HG03565 (cell line): Measurements from ENCODE around the gene MANF.

Experiments used
- ATAC-seq: cut with Tn5 transposase; IDR thresholded peaks from one replicate; pipeline ENCODE4 v1.9.1; 2021; ENCODE audit warnings: mild to moderate bottlenecking, moderate library complexity; ENCODE audit not compliant: unreplicated experiment

Gene MANF

DNA sequence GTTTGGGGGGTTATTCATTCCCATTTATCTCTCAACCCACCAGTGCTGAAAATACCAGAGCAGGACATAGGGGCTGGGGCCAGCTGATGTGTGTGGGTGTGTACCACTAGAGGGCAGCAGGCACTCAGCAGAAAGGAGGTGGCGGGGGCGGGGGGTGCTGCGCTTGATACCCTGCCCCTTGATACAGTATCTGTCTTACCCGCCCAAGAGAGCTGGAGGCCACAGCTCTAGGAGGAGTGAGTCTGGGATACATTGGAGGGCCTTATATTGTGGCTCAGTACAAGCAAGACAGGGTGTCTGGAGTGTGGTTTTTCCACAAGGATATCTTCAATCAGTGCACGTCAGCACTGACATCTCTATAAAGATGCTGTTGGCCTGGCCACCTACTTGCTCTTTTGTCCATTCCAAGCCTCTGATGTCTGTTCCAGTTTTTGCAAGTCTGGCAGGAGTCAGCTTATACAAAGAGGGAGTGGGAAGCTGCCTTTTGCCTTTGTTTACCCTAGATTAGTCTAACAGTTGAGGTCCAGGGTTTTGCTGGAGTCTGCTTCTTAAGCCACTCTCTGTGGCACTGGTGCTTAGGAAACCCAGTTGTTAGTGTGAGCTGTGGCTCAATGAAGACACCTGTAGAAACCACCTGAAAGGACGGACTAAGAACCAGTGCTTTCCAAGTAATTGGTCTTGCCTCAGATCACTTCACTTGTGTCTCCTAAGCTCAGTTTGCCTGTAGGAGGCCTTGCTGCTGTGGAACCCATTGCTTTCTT lies 4.5 kb downstream of the MANF start:
- no peak for ATAC-seq

DNA sequence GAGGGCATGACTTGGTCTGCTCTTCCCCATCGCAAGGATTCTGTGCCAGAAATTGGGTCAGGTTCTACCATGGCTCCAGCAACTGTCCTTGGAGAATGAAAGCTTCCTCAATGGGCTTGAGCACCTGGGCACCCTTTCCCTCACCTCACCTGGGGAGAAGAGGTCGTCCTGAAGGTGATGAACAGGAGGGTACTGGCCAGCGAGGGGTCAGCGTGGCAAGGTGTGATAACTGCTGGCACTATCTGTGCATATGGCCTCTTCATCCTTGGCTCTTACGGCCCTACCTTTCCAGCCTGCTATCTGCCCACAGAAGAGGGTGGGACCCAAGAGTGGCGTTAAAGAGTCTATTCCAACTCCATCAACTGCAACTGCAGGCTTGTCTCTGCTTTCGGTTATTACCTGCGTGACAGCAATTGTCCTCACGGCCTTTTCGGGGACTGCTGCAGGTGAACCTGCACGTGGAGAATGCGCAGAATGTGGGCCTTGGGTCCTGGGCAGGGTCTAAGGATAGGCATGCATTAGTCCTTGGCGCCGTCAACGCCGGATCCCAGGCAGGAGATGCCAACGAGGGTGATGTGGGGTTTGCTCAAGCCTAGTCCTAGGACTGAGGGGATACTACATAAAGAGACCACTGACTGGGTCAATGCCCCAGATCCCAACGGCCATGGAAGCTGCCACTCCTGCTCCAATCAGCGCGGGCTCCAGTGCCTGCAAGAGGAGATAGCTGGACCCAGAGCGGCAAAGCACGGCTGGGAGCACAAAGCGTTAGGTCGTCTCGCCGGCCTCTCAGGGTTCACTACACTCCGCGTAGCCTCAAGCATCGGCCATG lies 5.4 kb downstream of the MANF start:
- ATAC-seq, result no peak

DNA sequence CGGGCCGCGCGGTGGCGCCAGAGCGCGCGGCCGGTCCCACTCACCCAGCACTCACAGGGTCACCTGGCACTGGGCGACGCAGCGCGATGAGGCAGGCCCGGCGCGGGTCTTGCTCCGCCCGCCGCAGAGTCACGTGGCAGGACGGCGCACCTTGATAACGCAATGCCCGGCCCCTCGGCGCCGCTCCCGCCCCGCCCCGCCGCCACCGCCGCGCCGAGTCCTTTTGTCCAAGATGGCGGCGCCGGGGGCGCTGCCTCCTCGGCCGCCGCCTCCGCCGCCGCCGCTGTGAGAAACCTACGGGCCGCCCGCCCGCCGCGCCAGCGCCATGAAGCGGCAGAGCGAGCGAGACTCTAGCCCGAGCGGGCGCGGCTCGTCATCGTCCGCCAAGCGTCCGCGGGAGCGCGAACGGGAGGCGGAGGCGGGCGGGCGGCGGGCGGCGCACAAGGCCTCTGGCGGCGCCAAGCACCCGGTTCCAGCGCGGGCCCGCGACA lies 6.0 kb downstream of the MANF start, which contains the start of gene RBM15B:
Gene RBM15B, plus strand, starts transcription at position 211 of the 491 bp plus-strand sequence. Its CDS starts 115 bp downstream, at position 326.
- peak; percentile 94 for ATAC-seq

DNA sequence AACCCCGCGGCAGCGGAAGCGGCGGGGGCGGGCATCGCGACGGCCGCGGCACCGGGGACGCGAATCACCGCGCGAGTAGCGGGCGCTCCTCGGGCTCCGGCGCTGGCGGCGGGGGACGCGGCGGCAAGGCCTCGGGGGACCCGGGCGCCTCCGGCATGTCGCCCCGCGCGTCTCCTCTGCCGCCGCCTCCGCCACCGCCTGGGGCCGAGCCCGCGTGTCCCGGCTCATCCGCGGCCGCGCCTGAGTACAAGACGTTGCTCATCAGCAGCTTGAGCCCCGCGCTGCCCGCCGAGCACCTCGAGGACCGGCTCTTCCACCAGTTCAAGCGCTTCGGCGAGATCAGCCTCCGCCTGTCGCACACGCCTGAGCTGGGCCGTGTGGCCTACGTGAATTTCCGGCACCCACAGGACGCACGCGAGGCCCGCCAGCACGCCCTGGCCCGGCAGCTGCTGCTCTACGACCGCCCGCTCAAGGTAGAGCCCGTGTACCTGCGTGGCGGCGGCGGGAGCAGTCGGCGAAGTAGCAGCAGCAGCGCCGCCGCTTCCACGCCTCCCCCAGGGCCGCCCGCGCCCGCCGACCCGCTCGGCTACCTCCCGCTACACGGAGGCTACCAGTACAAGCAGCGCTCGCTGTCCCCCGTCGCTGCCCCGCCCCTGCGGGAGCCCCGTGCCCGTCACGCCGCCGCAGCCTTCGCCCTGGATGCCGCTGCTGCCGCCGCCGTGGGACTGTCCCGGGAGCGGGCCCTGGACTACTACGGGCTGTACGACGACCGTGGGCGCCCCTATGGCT lies 6.7 kb downstream of the MANF start:
- ATAC-seq, result peak; percentile 4

DNA sequence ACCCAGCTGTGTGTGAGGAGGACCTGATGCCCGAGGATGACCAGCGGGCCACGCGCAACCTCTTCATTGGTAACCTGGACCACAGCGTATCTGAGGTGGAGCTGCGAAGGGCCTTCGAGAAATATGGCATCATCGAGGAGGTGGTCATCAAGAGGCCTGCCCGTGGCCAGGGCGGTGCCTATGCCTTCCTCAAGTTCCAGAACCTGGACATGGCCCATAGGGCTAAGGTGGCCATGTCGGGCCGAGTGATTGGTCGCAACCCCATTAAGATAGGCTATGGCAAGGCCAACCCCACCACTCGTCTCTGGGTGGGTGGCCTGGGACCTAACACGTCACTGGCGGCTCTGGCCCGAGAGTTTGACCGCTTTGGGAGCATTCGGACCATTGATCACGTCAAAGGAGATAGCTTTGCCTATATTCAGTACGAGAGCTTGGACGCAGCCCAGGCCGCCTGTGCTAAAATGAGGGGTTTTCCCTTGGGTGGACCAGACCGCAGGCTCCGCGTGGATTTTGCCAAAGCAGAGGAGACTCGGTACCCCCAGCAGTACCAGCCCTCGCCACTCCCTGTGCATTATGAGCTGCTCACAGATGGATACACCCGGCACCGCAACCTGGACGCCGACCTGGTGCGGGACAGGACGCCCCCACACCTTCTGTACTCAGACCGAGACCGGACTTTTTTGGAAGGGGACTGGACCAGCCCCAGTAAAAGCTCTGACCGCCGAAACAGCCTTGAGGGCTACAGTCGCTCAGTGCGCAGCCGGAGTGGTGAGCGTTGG lies 7.5 kb downstream of the MANF start:
- no peak for ATAC-seq

DNA sequence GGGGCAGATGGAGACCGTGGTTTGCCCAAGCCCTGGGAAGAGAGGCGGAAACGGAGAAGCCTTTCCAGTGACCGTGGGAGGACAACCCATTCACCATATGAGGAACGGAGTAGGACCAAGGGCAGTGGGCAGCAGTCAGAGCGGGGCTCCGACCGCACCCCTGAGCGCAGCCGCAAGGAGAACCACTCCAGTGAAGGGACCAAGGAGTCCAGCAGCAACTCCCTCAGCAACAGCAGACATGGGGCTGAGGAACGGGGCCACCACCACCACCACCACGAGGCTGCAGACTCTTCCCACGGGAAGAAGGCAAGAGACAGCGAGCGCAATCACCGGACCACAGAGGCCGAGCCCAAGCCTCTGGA lies 8.0 kb downstream of the MANF start:
- ATAC-seq, result no peak

DNA sequence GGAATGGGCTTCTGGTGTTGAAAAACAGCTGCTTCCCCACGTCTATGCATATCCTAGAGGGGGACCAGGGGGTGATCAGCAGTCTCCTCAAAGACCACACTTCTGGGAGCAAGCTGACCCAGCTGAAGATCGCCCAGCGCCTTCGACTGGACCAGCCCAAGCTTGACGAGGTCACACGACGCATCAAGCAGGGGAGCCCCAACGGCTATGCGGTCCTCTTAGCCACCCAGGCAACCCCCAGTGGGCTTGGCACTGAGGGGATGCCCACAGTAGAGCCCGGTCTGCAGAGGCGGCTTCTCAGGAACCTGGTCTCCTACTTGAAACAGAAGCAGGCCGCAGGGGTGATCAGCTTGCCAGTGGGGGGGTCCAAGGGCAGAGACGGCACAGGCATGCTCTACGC lies 8.5 kb downstream of the MANF start:
- ATAC-seq, result no peak

DNA sequence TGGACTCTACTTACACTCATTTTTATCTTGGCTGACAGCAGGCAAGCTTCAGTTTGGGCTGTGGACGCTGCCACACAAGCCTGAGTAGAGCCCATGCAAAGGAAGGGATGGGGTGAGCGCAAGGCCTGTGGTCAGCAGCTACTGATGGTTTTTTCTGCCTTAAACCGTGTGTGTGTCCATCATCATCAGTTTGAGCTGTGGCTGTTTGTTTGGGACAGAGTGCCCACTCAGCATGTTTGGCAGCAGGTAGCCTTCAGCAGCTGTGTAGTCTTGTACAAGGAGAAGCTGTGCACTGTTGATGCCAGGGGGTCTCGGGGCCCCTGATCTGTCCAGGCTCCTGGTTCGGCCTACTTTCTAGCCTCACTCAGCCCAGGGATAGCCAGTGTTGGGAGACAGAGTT lies 9.4 kb downstream of the MANF start:
- ATAC-seq, result no peak

DNA sequence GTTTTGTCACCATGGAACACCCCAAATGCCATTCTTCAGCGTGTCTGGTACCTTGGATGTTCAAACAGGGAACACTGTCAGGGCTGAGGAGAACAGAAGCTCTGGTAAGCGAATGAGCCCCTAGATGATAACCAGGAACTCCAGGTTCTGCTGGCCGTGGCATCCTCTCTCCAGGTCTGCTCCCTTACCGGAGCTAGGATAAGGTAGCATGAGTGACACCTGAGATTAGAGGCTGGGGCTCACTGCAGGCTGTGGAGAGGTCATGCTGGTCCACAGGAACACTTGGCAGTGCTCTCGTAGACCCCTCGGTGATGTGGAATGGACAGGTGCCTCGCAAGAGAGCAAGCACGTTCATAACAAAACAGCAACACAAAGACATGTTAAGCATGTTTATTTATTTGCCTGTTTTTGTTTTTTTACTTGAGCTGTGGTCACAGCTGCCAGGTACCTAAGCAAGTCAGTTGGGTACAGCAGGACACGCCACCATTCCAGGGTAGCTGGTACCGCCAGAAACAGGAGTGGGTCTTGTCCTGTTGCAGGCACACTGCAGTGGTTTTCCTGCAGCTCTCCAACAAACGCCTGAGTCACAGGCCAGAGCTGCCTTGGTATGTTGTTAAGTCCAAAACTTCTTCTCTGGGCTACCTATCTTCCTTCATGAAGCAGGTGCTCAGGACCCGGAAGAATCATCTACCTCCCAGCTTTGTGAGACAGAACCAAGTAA lies 10.6 kb downstream of the MANF start:
- no peak for ATAC-seq

DNA sequence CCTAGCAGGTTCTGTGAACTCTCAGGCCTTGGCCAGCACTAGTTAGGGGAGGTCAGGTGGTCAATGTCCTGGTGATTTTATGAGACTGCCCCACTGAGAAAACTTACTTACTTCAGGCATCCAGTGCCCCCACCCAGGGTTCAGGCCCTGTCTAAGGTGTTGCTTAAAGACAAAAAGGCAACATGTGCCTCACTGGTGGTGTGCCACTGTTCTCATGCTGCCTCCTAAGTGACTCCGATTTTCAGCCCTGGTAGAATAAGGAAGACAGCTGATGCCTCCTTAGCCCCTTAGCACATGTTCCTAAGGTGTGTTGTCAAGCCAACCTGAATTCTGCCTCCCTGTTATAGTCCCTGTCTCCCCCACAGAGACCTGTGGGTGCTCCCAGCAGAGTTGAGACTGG lies 11.3 kb downstream of the MANF start:
- ATAC-seq, result no peak

DNA sequence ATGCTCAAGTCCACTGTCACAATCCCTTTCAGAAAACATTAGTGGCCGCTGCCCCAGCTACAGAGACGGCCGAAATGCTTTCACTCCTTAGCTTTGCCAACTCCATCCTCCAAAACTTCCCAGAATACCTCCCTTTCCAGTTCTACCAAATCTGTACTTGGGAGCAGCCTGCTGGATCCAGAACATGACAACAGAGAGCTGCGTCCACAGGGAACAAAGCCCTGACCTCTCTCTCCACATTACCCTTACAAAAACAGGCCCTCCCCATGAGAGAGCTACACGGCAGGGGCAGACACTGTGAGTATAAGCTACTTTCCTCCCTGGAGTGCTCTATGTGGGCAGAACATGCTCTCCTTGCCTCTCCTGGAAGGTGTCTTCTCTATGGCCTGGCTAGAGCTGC lies 12.3 kb downstream of the MANF start:
- no peak for ATAC-seq

DNA sequence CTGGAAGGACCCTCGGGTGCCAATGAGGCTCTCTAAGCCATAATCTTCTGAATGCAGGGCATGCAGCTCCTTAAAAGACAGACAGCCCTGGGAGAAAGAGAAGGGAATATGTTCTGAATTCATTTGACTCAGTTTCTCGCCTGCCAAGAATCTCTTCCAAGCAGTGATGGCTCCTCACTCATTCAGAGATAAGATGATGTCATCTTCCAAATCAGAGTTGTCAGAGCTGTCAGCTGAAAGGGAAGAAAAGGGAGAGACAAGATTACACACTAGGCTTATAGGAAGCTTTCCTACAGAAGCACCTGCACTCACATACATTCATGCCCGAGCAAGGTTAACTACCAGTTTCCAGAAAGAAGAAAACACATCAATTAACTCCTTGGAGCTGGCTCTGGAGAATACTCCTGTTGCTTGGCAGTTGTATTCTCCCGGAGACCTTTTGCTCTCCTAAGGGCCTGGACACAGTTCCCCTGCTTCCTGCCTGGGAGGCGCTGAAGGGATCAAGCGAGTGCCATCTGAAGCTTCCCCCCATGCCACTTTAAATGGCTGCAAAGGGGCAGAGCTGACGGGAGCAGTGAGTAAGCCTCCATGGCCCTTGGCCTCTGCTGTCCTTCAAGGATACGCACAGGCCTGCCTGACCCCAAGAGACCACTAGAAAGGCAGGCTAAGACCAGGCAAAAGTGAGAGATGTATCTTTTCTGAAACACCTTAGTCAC lies 13.7 kb downstream of the MANF start:
- no peak for ATAC-seq

DNA sequence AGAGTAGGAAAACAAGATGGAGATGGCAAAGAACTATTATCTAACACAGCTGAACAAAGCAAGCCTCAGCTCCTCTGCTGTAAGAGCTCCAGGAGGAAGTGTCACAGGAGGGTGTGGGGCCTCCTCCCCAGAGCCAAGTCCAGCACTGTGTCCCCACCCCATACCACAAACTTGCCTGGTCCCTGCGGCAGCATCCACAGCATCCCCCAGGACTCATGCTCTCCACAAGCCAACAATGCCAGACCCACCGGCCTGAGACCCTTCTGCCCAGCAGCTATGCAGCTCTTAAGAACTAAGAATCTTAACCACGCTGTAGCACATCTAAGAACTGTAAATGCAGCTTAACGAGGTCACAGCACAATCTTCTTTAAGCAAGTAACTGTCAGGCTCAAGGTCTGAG lies 15.1 kb downstream of the MANF start:
- no peak for ATAC-seq

DNA sequence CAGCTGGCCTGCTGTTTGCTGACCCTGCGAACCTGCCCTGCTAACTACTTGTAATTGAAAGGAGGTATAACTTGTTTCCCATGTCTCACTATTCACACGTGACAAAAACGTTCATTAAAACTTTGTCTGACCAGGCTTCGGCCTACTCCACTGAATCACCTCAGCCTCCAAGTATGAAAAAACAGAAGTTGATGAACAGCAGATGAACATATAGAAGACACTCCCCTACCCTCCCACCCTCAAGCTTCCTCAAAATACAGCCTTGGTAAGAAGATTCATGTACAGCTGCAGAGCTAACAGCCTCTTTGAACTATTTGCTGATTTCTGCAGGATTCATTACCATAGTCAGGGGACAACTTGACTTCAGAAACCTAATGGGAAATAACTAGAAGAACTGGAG lies 16.6 kb downstream of the MANF start:
- no peak for ATAC-seq

DNA sequence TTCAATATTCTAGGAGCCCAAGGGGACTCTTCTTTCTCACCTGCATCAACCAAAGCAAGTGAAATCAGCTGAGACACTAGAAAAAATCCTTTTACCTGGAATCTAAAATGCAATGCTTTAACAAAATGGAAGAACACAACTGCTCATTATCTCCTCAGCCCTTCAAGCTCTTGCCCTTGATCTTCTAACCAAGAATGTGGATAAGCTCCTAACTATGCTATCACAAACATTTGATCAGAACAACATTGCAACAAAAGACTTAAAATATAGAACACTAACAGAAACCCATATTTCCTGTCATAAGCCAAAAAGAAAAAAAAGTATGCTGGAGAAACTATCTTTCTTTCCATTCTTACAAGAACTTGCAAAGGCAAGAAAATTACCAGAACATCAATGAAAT lies 18.6 kb downstream of the MANF start:
- ATAC-seq, result no peak

DNA sequence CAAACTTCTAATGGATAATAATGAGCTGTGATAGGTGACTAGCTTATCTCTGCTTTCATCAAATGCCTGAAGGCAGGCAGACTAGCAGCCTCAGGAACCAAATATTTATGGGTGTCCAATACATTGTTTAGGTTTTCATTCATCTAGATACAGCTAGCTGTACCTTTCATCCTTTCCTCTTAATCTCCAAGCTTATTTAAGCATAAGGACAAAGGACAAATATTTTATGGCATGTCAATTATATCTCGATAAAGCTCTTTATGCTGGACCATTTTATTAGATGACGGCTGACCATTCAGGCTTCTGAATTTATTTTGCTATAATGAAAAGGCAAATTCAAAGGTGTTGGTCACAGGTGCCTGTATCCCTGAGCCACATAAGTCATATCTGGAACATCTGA lies 22.9 kb downstream of the MANF start:
- ATAC-seq, result no peak

DNA sequence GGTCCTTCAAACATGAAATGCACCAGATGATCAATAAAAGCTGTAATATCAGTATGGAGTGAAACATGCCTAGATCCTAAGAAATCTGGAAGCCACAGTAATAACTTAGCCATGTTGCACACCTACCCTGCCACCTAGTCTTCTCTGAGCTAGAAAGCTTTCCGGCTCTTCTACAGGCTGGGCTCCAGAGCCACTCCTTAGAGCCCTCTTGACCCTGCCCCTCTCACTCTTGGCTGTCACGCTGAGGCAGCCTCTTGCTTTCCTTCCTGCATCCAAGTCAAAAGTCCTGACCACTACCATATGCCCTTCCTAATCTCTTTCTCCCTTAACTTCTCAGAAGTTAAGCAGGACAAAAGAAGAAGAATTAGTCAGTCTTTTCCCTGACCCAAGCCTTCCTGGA lies 23.7 kb downstream of the MANF start:
- no peak for ATAC-seq

DNA sequence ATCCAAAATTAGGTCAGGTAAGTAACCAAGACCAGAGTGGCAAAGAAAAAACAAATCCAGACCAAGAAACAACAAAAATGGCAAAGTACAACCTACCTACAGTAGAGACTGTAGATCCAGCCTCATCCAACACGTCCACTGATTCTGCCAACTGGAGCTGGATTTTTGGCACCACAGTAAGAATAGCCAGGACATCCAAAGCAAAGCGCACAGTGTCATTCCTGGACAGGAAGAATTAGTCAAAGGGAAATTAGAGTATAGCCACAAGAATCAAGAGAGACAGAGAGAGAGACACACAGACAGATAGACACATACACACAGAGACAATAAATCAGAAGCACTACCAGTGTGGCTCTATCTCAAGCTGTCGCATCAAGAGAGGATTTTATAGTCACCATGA lies 37.1 kb downstream of the MANF start:
- ATAC-seq, result no peak

DNA sequence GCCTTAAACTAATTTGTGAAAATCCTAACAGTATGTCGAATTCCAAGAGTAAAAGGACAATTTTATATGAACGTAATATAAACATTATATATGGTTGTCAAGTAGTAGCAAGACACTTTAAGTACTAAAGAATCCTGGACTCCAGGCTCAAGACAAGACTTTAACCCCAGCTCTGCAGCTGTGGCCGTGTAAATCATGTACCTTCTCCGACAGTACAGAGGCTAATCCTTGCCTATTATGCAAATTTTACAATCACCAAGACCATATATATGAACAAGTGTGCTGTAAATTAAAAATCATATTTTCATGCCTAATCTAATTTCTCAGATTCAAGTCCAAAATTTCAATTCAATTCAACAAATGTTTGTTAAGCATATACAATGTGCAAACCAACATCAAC lies 41.8 kb downstream of the MANF start:
- ATAC-seq, result no peak
